Hepatocyte (in vitro differentiated cells): Measurements from ENCODE around the gene OR7D2. TPM values are rescaled to one million over a fixed set of nuclear protein-coding genes. Genes with fewer than 3 reads are reported as not detected.

ENCODE experiments used
- DNase-seq: peaks from one replicate; pipeline ENCODE4 v3.0.0-alpha.2; 2016; ENCODE audit warnings: low spot score
- H2AFZ ChIP-seq: fragments of 200-600 bp; sonication (generic); 2 replicates; pipeline ENCODE4 v1.6.0; 2016; ENCODE audit warnings: antibody characterized with exemption, mild to moderate bottlenecking
- H3K27ac ChIP-seq: fragments of 200-600 bp; sonication (generic); 2 replicates; pipeline ENCODE4 v1.5.1; 2016; ENCODE audit warnings: mild to moderate bottlenecking
- H3K27me3 ChIP-seq: fragments of 200-600 bp; sonication (generic); 2 replicates; pipeline ENCODE4 v1.6.1; 2016
- H3K36me3 ChIP-seq: fragments of 200-600 bp; sonication (generic); replicated peaks from 2 replicates; pipeline ENCODE4 v1.5.1; 2016; ENCODE audit warnings: low read depth; ENCODE audit not compliant: insufficient read depth
- H3K4me1 ChIP-seq: fragments of 200-600 bp; sonication (generic); 2 replicates; pipeline ENCODE4 v1.5.1; 2016; ENCODE audit warnings: mild to moderate bottlenecking, moderate library complexity; ENCODE audit not compliant: insufficient read depth
- H3K4me2 ChIP-seq: fragments of 200-600 bp; sonication (generic); 2 replicates; pipeline ENCODE4 v1.6.0; 2016
- H3K4me3 ChIP-seq: fragments of 200-600 bp; sonication (generic); 2 replicates; pipeline ENCODE4 v1.5.1; 2016; ENCODE audit warnings: mild to moderate bottlenecking
- H3K79me2 ChIP-seq: fragments of 200-600 bp; sonication (generic); 2 replicates; pipeline ENCODE4 v1.6.0; 2017; ENCODE audit warnings: mild to moderate bottlenecking
- H3K9me2 ChIP-seq: fragments of 200-600 bp; sonication (generic); replicated peaks from 2 replicates; pipeline ENCODE4 v1.6.0; 2017; ENCODE audit warnings: mild to moderate bottlenecking; ENCODE audit not compliant: insufficient read depth
- H3K9me3 ChIP-seq: fragments of 200-600 bp; sonication (generic); 2 replicates; pipeline ENCODE4 v1.5.1; 2016; ENCODE audit warnings: low read depth, mild to moderate bottlenecking
- H4K20me1 ChIP-seq: fragments of 200-600 bp; sonication (generic); 2 replicates; pipeline ENCODE4 v1.6.0; 2016; ENCODE audit warnings: mild to moderate bottlenecking; ENCODE audit not compliant: insufficient read depth, poor library complexity, severe bottlenecking
- CTCF ChIP-seq: fragments of 200-600 bp; sonication (generic); IDR thresholded peaks from 2 replicates; pipeline ENCODE4 v1.5.1; 2016; ENCODE audit warnings: antibody characterized with exemption, mild to moderate bottlenecking; ENCODE audit not compliant: poor library complexity
- EZH2 ChIP-seq: fragments of 200-600 bp; sonication (generic); IDR thresholded peaks from 2 replicates; pipeline ENCODE4 v1.6.1; 2016; ENCODE audit warnings: antibody characterized with exemption, mild to moderate bottlenecking, borderline replicate concordance
- EZH2phosphoT487 ChIP-seq: fragments of 200-600 bp; sonication (generic); IDR thresholded peaks from one replicate; pipeline ENCODE4 v1.6.1; 2018; ENCODE audit warnings: antibody characterized with exemption, mild to moderate bottlenecking, low read depth, moderate library complexity; ENCODE audit not compliant: unreplicated experiment, severe bottlenecking
- WGBS: methylation state at CpG from one replicate; pipeline ENCODE4 v1.1.6; 2016; ENCODE audit warnings: low lambda C conversion rate; ENCODE audit errors: missing lambda C conversion rate; 5-methylcytosine and 5-hydroxymethylcytosine counted together
- polyA plus RNA-seq: library from polyadenylated mRNA; unstranded; fragments of >200 nt; fragmentation: Nextera tagmentation; extraction: Ambion mirVana; gene quantifications from 2 replicates; pipeline ENCODE4 v1.2.1, GENCODE V29; 2016
- total RNA-seq: library from RNA; depleted of rRNA; stranded (reverse); fragments of >200 nt; gene quantifications from 2 replicates; pipeline ENCODE4 v1.2.3, GENCODE V29; 2014

Gene OR7D2
- total and polyA plus RNA-seq, 2 experiments from 2014 or later, result 0.34 to 0.57 TPM

- H3K4me3 ChIP-seq, result no peak overlapping the region
- no peaks in the 10 kb centered on the region for H3K27me3 ChIP-seq
- no peaks in the 10 kb centered on the region for H3K9me2 ChIP-seq
- H3K36me3 ChIP-seq, result no peaks in the 10 kb centered on the region
- no peak for DNase-seq
- no peak overlapping the region for H3K4me2 ChIP-seq
- peaks cover 99% of the 10 kb centered on the region for H3K79me2 ChIP-seq
- peaks cover 20% of the 10 kb centered on the region for H3K9me3 ChIP-seq
- no peaks in the 10 kb centered on the region for H3K4me1 ChIP-seq
- H3K27ac ChIP-seq, result no peak overlapping the region
- no peak overlapping the region for H2AFZ ChIP-seq
- WGBS, result 100% methylated on average over 1 of the region's 1 CpG
- peaks cover 4% of the 10 kb centered on the region for H4K20me1 ChIP-seq
- TF ChIP-seq EZH2phosphoT487 (no peak), CTCF (no peak), EZH2 (no peak)
Measured at GRCh38 chr19:9146882-9147281, 31.9 kb upstream of the OR7D2 start.

- no peak for DNase-seq
- no peak for TF ChIP-seq EZH2
- no peak for TF ChIP-seq EZH2phosphoT487
- no peak for TF ChIP-seq CTCF
- Histone ChIP-seq H3K9me3 (peaks cover 33% of the 10 kb centered on the region), H4K20me1 (no peaks in the 10 kb centered on the region), H3K4me1 (no peaks in the 10 kb centered on the region), H3K4me2 (no peak overlapping the region), H3K27ac (no peak overlapping the region), H2AFZ (no peak overlapping the region), H3K4me3 (no peak overlapping the region), H3K36me3 (no peaks in the 10 kb centered on the region), H3K27me3 (no peaks in the 10 kb centered on the region), H3K9me2 (no peaks in the 10 kb centered on the region), H3K79me2 (peaks cover 99% of the 10 kb centered on the region)
- WGBS, result 96% methylated on average over 3 of the region's 3 CpGs
Measured at GRCh38 chr19:9148697-9149096, 30.1 kb upstream of the OR7D2 start.

- Histone ChIP-seq H4K20me1 (no peaks in the 10 kb centered on the region), H2AFZ (no peak overlapping the region), H3K27ac (no peak overlapping the region), H3K36me3 (no peaks in the 10 kb centered on the region), H3K9me3 (peaks cover 31% of the 10 kb centered on the region), H3K4me2 (no peak overlapping the region), H3K4me1 (no peaks in the 10 kb centered on the region), H3K27me3 (no peaks in the 10 kb centered on the region), H3K4me3 (no peak overlapping the region), H3K79me2 (peaks cover 99% of the 10 kb centered on the region), H3K9me2 (no peaks in the 10 kb centered on the region)
- no peak for DNase-seq
- 97% methylated on average over 4 of the region's 4 CpGs for WGBS
- TF ChIP-seq EZH2 (no peak), CTCF (no peak), EZH2phosphoT487 (no peak)
Measured at GRCh38 chr19:9149997-9150396, 28.8 kb upstream of the OR7D2 start.

- TF ChIP-seq CTCF, result no peak
- TF ChIP-seq EZH2, result no peak
- no peak for TF ChIP-seq EZH2phosphoT487
- H3K9me3 ChIP-seq, result peaks cover 24% of the 10 kb centered on the region
- no peak overlapping the region for H3K27ac ChIP-seq
- H3K9me2 ChIP-seq, result no peaks in the 10 kb centered on the region
- 99% methylated on average over 5 of the region's 5 CpGs for WGBS
- H3K79me2 ChIP-seq, result peaks cover 99% of the 10 kb centered on the region
- H2AFZ ChIP-seq, result no peak overlapping the region
- no peak for DNase-seq
- H3K4me3 ChIP-seq, result no peak overlapping the region
- H3K36me3 ChIP-seq, result no peaks in the 10 kb centered on the region
- H3K4me1 ChIP-seq, result no peaks in the 10 kb centered on the region
- no peaks in the 10 kb centered on the region for H3K27me3 ChIP-seq
- no peak overlapping the region for H3K4me2 ChIP-seq
- no peaks in the 10 kb centered on the region for H4K20me1 ChIP-seq
Measured at GRCh38 chr19:9150650-9151049, 28.1 kb upstream of the OR7D2 start.
